DND-41 (cell line): ENCODE data around the gene PRR5.

Experiments
- ATAC-seq: fragments of 200-7000 bp; cut with Tn5 transposase; 3 replicates; pipeline ENCODE4 v1.9.1; 2021; ENCODE audit warnings: low read depth; ENCODE audit not compliant: insufficient read depth
- DNase-seq: peaks from one replicate; pipeline ENCODE4 v3.0.0-alpha.2; 2020
- H2AFZ ChIP-seq: 2 replicates; pipeline ENCODE4 v1.6.0; 2012; ENCODE audit warnings: low read depth, low read length
- H3K27ac ChIP-seq: 2 replicates; pipeline ENCODE4 v1.5.1; 2012; ENCODE audit warnings: low read length, inconsistent platforms
- H3K27me3 ChIP-seq: fragments of 200-600 bp; sonication (generic); 2 replicates; pipeline ENCODE4 v1.6.0; 2012; ENCODE audit warnings: low read length, mild to moderate bottlenecking, inconsistent platforms; ENCODE audit not compliant: insufficient read depth, poor library complexity
- H3K36me3 ChIP-seq: 2 replicates; pipeline ENCODE4 v1.5.1; 2012; ENCODE audit warnings: low read length, inconsistent platforms; ENCODE audit not compliant: insufficient read depth
- H3K4me1 ChIP-seq: 2 replicates; pipeline ENCODE4 v1.5.1; 2012; ENCODE audit warnings: mild to moderate bottlenecking, low read length; ENCODE audit not compliant: insufficient read depth
- H3K4me2 ChIP-seq: 2 replicates; pipeline ENCODE4 v1.6.0; 2012; ENCODE audit warnings: mild to moderate bottlenecking, moderate library complexity, low read length, inconsistent platforms; ENCODE audit not compliant: insufficient read depth
- H3K4me3 ChIP-seq, 2 experiments: fragments of 200-600 bp in 1 of 2; shearing (Covaris generic) in 1 of 2; 2 replicates each; pipeline ENCODE4 v1.5.1; 2012 to 2016; ENCODE audit warnings: inconsistent platforms in 2 of 2, low read length in 2 of 2, mild to moderate bottlenecking in 2 of 2, low read depth in 1 of 2, moderate library complexity in 1 of 2
- H3K79me2 ChIP-seq: 2 replicates; pipeline ENCODE4 v1.6.0; 2012; ENCODE audit warnings: low read length, inconsistent platforms; ENCODE audit not compliant: insufficient read depth
- H3K9ac ChIP-seq: 2 replicates; pipeline ENCODE4 v1.6.0; 2012; ENCODE audit warnings: low read depth, mild to moderate bottlenecking, inconsistent platforms, low read length, moderate library complexity
- H3K9me3 ChIP-seq: 2 replicates; pipeline ENCODE4 v1.5.1; 2012; ENCODE audit warnings: low read length, moderate library complexity, mild to moderate bottlenecking, inconsistent platforms; ENCODE audit not compliant: insufficient read depth, severe bottlenecking
- H4K20me1 ChIP-seq: 2 replicates; pipeline ENCODE4 v1.6.0; 2012; ENCODE audit warnings: low read length; ENCODE audit not compliant: insufficient read depth
- CTCF ChIP-seq: IDR thresholded peaks from 2 replicates; pipeline ENCODE4 v1.5.1; 2012; ENCODE audit warnings: borderline replicate concordance, low read length, moderate library complexity, mild to moderate bottlenecking; ENCODE audit not compliant: poor library complexity, severe bottlenecking; ENCODE audit errors: extremely low read depth
- EZH2 ChIP-seq: IDR thresholded peaks from 3 replicates; pipeline ENCODE4 v1.6.1; 2012; ENCODE audit warnings: borderline replicate concordance, low read depth, mild to moderate bottlenecking, moderate library complexity, low read length, inconsistent platforms; ENCODE audit not compliant: severe bottlenecking

Gene PRR5

DNA sequence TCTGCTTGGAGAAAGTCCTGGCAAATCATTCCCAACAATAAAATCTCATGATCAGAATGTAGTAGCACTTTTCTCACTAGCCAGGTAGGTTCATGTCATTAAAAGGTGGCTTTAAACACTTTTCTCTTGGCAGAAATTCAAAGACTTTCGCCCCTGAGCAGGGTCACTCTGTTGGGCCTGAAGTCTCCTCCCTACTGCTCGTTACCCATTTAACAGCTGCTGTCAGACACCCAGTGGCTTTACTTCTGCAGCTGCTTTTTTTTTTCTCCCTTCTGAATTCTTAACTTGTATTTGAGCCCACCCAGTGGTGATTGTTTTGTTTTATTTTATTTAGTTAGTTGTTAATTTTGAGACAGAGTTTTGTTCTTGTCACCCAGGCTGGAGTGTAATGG is 75.4 kb downstream of the PRR5 start:
- Histone ChIP-seq H3K27me3 (no peaks in the 10 kb centered on the region), H3K36me3 (no peaks in the 10 kb centered on the region), H3K79me2 (no peaks in the 10 kb centered on the region), H3K9ac (no peak overlapping the region), H3K4me2 (no peak overlapping the region), H3K4me1 (no peaks in the 10 kb centered on the region), H2AFZ (no peak overlapping the region), H3K4me3 (no peak overlapping the region), H3K9me3 (peaks cover 18% of the 10 kb centered on the region), H4K20me1 (no peaks in the 10 kb centered on the region), H3K27ac (no peak overlapping the region)
- TF ChIP-seq CTCF, result no peak
- no peak for TF ChIP-seq EZH2
- ATAC-seq (no peak), DNase-seq (no peak)

DNA sequence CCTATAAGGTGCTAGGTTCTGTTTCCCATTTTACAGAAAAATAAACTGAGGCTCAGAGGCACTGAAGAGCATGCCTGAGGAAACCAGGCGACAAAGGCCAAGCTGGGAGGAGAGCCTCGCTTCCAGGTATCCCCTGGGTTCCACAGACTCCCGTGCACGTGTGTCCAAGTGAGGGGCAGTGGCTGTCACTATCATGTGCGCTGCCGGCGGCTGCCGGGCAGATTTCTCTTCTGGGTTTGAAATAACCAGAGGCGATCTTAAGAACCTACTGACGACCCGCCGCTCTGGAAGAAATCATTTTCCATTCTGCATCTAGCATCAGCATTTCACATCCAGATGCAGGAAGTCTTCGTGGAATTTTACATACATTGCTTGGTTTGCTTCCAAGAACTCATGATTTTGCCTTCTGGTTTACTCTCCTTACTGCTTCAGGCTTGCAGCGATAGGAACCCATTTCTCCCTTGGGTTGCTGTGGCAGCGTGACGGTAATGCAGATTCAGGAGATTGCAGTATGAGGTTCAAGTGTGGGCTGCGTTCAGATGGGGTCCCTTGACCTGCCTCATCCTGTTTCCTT is 79.0 kb downstream of the PRR5 start:
- TF ChIP-seq CTCF (no peak), EZH2 (no peak)
- no peak overlapping the region for H3K27ac ChIP-seq
- ATAC-seq (no peak), DNase-seq (no peak)
- no peak overlapping the region for H2AFZ ChIP-seq
- H3K36me3 ChIP-seq, result no peaks in the 10 kb centered on the region
- no peaks in the 10 kb centered on the region for H4K20me1 ChIP-seq
- H3K4me3 ChIP-seq, result no peak overlapping the region
- no peaks in the 10 kb centered on the region for H3K79me2 ChIP-seq
- H3K4me1 ChIP-seq, result no peaks in the 10 kb centered on the region
- H3K4me2 ChIP-seq, result no peak overlapping the region
- H3K9ac ChIP-seq, result no peak overlapping the region
- no peaks in the 10 kb centered on the region for H3K9me3 ChIP-seq
- H3K27me3 ChIP-seq, result no peaks in the 10 kb centered on the region

GRCh38 chr22:44782363-44782963 is 80.5 kb downstream of the PRR5 start:
- no peaks in the 10 kb centered on the region for H4K20me1 ChIP-seq
- ATAC-seq, result no peak
- DNase-seq, result no peak

GRCh38 chr22:44783091-44783490 is 81.1 kb downstream of the PRR5 start:
- no peaks in the 10 kb centered on the region for H3K4me1 ChIP-seq
- H3K9ac ChIP-seq, result no peak overlapping the region
- no peak for DNase-seq
- no peaks in the 10 kb centered on the region for H3K27me3 ChIP-seq
- no peak overlapping the region for H3K4me3 ChIP-seq
- TF ChIP-seq CTCF (no peak), EZH2 (no peak)
- H2AFZ ChIP-seq, result no peak overlapping the region
- H4K20me1 ChIP-seq, result no peaks in the 10 kb centered on the region
- no peak overlapping the region for H3K4me2 ChIP-seq
- no peak overlapping the region for H3K27ac ChIP-seq
- no peaks in the 10 kb centered on the region for H3K9me3 ChIP-seq
- no peaks in the 10 kb centered on the region for H3K79me2 ChIP-seq
- no peaks in the 10 kb centered on the region for H3K36me3 ChIP-seq
- no peak for ATAC-seq

More at GRCh38 chr22:44782363-44782963, 80.5 kb downstream of the PRR5 start:
- H2AFZ ChIP-seq, result no peak overlapping the region
- H3K4me2 ChIP-seq, result no peak overlapping the region
- H3K27me3 ChIP-seq, result no peaks in the 10 kb centered on the region
- no peaks in the 10 kb centered on the region for H3K79me2 ChIP-seq
- TF ChIP-seq EZH2, result no peak
- H3K4me1 ChIP-seq, result no peaks in the 10 kb centered on the region
- H3K9ac ChIP-seq, result no peak overlapping the region
- H3K27ac ChIP-seq, result no peak overlapping the region
- H3K4me3 ChIP-seq, result no peak overlapping the region
- no peaks in the 10 kb centered on the region for H3K9me3 ChIP-seq
- H3K36me3 ChIP-seq, result no peaks in the 10 kb centered on the region
